ENCODE measurements around the gene LYRM1.
A peak's percentile ranks its signal among the peaks of the same experiment; 100 is the strongest.

The LYRM1 gene

DNA sequence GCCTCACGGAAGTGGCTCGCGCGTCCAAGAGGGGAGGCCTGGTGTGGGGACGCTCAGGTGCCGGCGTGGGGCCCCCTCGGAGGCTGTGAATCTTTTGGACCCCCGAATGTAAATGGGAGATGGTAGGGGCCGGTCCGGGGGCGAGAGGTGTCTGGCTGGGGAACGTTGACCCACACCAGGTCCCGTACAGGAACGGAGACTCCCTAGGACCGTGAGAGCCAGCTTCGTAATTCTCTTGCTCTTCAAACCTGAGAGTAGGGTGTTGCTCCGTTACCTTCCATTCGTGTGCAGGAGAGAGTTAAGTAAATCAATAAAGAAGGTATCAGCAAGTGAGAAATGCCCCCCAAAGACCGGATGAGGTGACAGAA lies 481 bp downstream of the LYRM1 start:
- TF ChIP-seq, protein P1, sequence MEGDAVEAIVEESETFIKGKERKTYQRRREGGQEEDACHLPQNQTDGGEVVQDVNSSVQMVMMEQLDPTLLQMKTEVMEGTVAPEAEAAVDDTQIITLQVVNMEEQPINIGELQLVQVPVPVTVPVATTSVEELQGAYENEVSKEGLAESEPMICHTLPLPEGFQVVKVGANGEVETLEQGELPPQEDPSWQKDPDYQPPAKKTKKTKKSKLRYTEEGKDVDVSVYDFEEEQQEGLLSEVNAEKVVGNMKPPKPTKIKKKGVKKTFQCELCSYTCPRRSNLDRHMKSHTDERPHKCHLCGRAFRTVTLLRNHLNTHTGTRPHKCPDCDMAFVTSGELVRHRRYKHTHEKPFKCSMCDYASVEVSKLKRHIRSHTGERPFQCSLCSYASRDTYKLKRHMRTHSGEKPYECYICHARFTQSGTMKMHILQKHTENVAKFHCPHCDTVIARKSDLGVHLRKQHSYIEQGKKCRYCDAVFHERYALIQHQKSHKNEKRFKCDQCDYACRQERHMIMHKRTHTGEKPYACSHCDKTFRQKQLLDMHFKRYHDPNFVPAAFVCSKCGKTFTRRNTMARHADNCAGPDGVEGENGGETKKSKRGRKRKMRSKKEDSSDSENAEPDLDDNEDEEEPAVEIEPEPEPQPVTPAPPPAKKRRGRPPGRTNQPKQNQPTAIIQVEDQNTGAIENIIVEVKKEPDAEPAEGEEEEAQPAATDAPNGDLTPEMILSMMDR (IDR thresholded peaks at IDR 0.05; ENCODE audit: low read depth, low read length, missing control alignments), result no peak
- DNase-seq (ENCODE audit: low read depth), result no peak
- H3K4me3 ChIP-seq (ENCODE audit: low read depth, low read length), result peak overlapping the region; percentile 81

DNA sequence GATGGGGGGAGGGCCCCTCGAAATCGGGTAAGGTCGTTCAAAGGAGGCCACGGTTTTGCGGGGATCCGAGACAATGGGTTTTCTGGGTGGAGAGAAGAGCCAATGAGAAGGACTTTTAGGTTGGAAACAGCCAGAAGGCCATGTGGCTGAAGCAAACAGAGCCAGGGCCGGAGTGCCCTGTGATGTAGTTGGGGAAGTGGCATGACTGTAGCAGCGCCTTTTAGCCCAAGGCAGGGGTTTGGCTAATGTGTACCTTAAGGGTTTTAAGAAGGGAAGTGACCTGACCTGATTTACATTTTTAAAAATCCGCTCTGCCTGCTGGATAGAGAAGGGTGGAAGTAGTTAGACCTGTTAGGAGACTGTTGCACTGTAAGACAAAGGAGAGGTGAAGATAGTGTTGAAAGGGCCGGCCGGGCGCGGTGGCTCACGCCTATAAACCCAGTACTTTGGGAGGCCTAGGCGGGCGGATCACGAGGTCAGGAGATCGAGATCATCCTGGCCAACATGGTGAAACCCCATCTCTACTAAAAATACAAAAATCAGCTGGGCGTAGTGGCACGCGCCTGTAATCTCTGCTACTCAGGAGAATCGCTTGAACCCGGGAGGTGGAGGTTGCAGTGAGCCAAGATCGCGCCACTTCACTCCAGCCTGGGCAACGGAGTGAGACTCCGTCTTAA lies 1.0 kb downstream of the LYRM1 start:
- peak; percentile 49 for DNase-seq (ENCODE audit: low read depth)
- TF ChIP-seq, protein P1 (IDR thresholded peaks at IDR 0.05; ENCODE audit: low read depth, low read length, missing control alignments), result no peak
- H3K4me3 ChIP-seq (ENCODE audit: low read depth, low read length), result peak overlapping the region; percentile 81

DNA sequence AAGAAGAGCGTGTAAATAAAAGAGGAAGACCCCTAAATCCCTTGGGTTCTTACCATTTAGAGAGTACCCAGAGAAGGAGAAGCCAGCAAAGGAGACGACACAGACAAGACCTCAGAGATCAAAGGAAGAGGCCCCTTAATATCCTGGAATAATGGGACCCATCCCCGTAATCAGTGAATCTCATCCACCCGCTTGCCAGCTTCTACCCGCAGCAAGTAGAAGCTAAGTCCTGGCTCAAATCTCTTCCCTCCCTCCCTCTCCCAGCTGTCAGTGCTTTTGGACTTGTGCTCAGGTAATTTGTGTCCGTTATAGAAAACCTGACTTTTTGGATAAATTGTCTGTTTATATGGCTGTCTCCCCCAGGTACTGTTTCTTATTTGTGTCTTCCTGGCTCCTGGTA lies 1.9 kb downstream of the LYRM1 start:
- TF ChIP-seq, protein P1 (IDR thresholded peaks at IDR 0.05; ENCODE audit: low read depth, low read length, missing control alignments), result no peak
- peak overlapping the region; percentile 81; the same call in 1 of the 2 replicates for H3K4me3 ChIP-seq (ENCODE audit: low read depth, low read length)
- DNase-seq (ENCODE audit: low read depth), result no peak

DNA sequence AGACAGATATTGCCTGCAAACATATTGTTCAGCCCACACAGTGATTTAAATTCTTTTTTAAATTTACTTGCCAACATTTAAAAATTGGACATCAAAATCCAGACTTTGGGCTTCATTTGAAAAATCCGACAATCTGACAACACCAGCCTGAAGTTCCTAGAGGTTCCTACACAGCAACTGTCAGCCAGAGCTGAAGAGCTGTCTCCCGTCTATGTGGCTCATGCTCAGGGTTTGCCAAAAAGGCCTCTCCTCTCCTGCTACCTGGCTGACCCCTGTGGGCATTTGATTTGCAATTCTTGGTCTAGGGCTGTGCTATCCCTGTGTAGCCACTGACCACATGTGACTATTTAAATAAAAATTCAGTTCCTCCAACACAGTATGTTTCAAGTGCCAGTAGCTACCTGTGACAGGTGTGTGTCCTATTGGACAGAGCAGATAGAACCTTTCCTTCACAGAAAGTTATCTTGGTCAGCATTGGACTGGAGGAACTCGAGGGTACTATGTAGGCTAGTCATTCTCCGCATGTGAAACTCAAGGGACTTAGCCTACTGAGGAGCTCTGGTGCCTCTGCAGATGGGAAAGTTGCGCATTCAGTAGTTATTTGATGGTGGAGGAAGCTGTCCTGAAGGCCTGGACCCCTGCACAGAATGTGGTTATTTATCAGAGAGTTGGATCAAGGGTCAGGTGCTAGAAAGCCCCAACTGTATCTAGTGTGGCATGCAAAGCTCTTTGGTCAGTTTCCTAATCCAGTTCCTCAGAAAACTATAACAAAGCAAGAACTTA lies 2.7 kb downstream of the LYRM1 start:
- TF ChIP-seq, protein P1 (IDR thresholded peaks at IDR 0.05; ENCODE audit: low read depth, low read length, missing control alignments), result no peak
- no peak overlapping the region for H3K4me3 ChIP-seq (ENCODE audit: low read depth, low read length)
- DNase-seq (ENCODE audit: low read depth), result no peak

DNA sequence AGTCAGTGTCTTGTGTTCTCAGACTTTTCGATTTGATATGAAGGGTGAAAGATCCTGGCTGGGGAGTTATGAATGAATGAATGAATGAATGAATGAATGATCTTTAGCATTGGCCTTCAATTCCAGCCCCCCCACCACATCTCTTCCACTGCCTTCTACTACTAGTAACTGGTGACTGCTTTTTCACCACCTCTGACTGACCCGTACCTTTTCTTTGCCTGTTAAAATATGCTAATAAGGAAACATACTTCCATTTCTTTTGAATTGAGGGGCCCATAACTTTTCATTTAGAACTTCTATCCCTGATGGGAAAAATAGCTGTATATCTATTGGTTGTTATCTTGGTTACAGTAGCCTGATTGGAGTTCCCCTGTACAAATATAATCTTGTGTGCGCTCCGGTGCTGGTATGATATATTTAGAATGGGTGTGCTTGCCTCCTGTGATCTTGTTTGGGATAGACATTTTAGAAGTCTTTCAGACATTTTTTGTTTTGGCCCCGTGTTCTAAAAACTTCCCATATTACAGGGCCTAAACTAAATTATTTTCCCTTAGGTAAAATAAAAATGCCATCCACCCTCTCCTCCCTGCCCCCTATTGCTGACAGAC lies 3.4 kb downstream of the LYRM1 start:
- no peak overlapping the region for H3K4me3 ChIP-seq (ENCODE audit: low read depth, low read length)
- TF ChIP-seq, protein P1 (IDR thresholded peaks at IDR 0.05; ENCODE audit: low read depth, low read length, missing control alignments), result no peak
- no peak for DNase-seq (ENCODE audit: low read depth)

DNA sequence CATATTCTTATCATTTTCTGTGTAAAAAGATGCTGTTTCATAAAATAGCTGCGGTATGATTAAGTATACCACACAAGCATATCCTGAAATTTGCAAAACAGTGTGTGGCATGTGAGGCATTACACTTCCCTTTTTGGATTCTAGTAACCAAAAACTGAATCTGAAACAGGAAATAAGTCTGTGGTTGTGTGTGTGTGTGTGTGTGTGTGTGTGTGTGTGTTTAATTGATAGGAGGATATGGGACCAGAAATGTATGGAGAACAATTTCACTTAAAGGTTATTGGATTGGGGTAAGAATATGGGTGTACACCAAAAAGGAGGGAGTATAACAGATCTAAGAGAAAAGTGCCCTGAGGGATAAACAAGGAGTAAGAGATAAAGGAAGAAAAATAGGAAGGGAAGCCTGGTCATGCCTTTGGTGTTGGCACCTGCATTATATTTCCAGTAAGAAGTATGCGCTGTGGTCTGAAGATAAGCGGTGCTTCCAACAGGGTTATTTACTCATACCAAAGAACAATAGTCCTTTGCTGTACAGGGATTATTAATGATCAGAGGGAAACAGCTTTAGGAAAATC lies 4.0 kb downstream of the LYRM1 start:
- peak; percentile 69 for DNase-seq (ENCODE audit: low read depth)

More for the DNA sequence above, 4.0 kb downstream of the LYRM1 start:
- TF ChIP-seq, protein P1 (IDR thresholded peaks at IDR 0.05; ENCODE audit: low read depth, low read length, missing control alignments), result no peak
- H3K4me3 ChIP-seq (ENCODE audit: low read depth, low read length), result no peak overlapping the region

Measured in GM12864 (cell line).